Vagina (tissue), 2 donors: ENCODE results near the gene RBP5. TPM values are rescaled to one million over a fixed set of nuclear protein-coding genes. Genes with fewer than 3 reads are reported as not detected.
A peak's percentile ranks its signal among the peaks of the same experiment; 100 is the strongest.

ENCODE experiments used
- DNase-seq, 2 donors: peaks; one replicate each; pipeline ENCODE4 v3.0.0-alpha.2; 2017; ENCODE audit errors: extremely low spot score in 2 of 2
- H3K27ac ChIP-seq: fragments of 200-600 bp; sonication (generic); one replicate; pipeline ENCODE4 v1.5.1; 2019
- H3K27me3 ChIP-seq: fragments of 200-600 bp; sonication (generic); one replicate; pipeline ENCODE4 v1.5.1; 2019
- H3K36me3 ChIP-seq, 2 donors: fragments of 200-600 bp; sonication (generic); one replicate each; pipeline ENCODE4 v1.5.1; 2017 to 2019
- H3K4me1 ChIP-seq: fragments of 200-600 bp; sonication (generic); one replicate; pipeline ENCODE4 v1.5.1; 2019
- H3K4me3 ChIP-seq, 2 donors: fragments of 200-600 bp; sonication (generic); 1 replicate in 1 of 2; 2 replicates in 1 of 2; pipeline ENCODE4 v1.5.1; 2016 to 2019
- H3K9me3 ChIP-seq: fragments of 200-600 bp; sonication (generic); one replicate; pipeline ENCODE4 v1.5.1; 2019
- POLR2A ChIP-seq, 2 donors: fragments of 450-650 bp; IDR thresholded peaks; one replicate each; pipeline ENCODE4 v1.6.1; 2017; ENCODE audit warnings: antibody characterized with exemption in 2 of 2, mild to moderate bottlenecking in 2 of 2, moderate library complexity in 2 of 2
- POLR2AphosphoS5 ChIP-seq, 2 donors: sonication (generic); formaldehyde crosslinking; IDR thresholded peaks; one replicate each; pipeline ENCODE4 v1.9.0; 2017; ENCODE audit warnings: antibody characterized with exemption in 2 of 2, mild to moderate bottlenecking in 2 of 2, low read depth in 1 of 2; ENCODE audit not compliant: insufficient read depth in 1 of 2
- intact Hi-C: fragments of 100-400 bp; cut with DNase I; formaldehyde crosslinking; loops from one replicate; pipeline ENCODE4 v1.15.1; 2023
- total RNA-seq: library from RNA; depleted of rRNA; stranded (reverse); fragments of >200 nt; gene quantifications from one replicate; pipeline ENCODE4 v1.2.3, GENCODE V29; 2016
- TF ChIP-seq, protein P1 (sequence below), 3 experiments: fragments of 450-650 bp in 2 of 3; fragments of 200-600 bp in 1 of 3; sonication (generic) in 1 of 3; IDR thresholded peaks; one replicate each; pipeline ENCODE4 v1.5.1; 2017 to 2019; ENCODE audit warnings: antibody characterized with exemption in 3 of 3, mild to moderate bottlenecking in 2 of 3, moderate library complexity in 2 of 3

The RBP5 gene
- total RNA-seq, 1 donor from 2014 or later: 3.7 TPM

DNA sequence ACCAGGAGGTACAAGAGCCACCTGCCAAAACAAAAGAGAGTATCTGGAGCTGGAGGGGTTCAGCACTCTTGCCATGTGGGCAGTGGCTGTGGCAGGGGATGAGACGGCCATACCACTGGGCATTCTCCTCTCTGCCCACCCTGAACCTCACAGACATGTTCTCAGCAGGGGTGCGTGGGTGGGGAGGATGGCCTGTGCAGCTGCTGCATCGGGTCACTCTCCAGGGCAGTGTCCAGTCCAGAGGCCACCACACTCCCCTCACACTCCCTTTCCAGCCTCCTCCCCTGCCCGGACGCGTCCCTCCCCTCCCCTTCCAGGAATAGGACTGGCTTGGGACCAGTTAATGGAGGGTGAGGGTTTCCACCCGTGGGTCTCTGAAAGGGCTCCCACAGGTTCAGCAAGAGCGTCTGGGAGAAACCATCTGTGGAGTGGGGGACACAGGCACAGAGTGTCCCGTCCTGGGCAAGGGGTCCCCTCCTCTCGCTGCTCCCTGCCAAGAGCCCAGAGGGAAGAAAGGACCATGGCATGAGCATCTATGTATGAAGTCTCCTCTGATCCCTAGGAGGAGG is 36.9 kb downstream of the RBP5 start:
- Histone ChIP-seq H3K27me3 (no peaks in the 10 kb centered on the region), H3K36me3 (peaks cover 0 to 27% of the 10 kb centered on the region in 2 donors), H3K27ac (peak overlapping the region; percentile 94), H3K4me3 (peak overlapping the region; percentile 60 to 68), H3K9me3 (no peaks in the 10 kb centered on the region), H3K4me1 (peaks cover 53% of the 10 kb centered on the region)
- intact Hi-C loops: loop anchor here (1.0 to 5.0 kb wide), 2 partner anchors 31 to 149 kb away; partner anchors contain the start of genes C12orf57, C1S and RNU7-1
- TF ChIP-seq, protein P1, sequence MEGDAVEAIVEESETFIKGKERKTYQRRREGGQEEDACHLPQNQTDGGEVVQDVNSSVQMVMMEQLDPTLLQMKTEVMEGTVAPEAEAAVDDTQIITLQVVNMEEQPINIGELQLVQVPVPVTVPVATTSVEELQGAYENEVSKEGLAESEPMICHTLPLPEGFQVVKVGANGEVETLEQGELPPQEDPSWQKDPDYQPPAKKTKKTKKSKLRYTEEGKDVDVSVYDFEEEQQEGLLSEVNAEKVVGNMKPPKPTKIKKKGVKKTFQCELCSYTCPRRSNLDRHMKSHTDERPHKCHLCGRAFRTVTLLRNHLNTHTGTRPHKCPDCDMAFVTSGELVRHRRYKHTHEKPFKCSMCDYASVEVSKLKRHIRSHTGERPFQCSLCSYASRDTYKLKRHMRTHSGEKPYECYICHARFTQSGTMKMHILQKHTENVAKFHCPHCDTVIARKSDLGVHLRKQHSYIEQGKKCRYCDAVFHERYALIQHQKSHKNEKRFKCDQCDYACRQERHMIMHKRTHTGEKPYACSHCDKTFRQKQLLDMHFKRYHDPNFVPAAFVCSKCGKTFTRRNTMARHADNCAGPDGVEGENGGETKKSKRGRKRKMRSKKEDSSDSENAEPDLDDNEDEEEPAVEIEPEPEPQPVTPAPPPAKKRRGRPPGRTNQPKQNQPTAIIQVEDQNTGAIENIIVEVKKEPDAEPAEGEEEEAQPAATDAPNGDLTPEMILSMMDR (IDR thresholded peaks at IDR 0.05): no peak
- peak in 1 of 2 donors; percentile 8 for TF ChIP-seq POLR2A (IDR thresholded peaks at IDR 0.05)
- no peak for DNase-seq

DNA sequence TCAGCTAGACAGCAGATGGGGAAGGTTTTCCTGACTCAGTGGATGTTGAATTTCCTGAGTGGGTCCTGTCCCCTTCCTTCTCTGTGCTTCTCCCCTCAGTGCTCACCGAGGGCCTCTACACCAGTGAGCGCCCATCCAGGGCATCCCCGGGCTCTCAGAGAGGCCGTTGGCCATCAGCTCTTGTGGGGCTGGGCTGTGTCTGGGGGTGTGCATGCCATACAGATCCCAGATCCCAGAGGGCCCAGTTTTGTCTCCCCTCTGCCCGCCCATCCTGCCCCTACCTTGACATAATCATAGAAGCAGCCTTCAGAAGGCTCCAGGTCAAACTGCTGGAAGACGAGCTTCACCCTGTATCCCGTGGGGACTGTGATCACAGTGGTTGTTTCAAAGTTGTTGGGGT is 37.5 kb downstream of the RBP5 start:
- H3K4me3 ChIP-seq: peak overlapping the region; percentile 60 to 68
- intact Hi-C loops: loop anchor here (5.0 kb wide), 1 partner anchor 149 kb away; the partner anchor contains the start of genes C12orf57 and RNU7-1
- DNase-seq: no peak
- H3K4me1 ChIP-seq: peaks cover 53% of the 10 kb centered on the region
- H3K36me3 ChIP-seq: peaks cover 0 to 28% of the 10 kb centered on the region in 2 donors
- TF ChIP-seq, protein P1 (IDR thresholded peaks at IDR 0.05): no peak
- TF ChIP-seq POLR2AphosphoS5 (IDR thresholded peaks at IDR 0.05; ENCODE audit: insufficient read depth in 1 of 2, low read depth in 1 of 2): no peak
- TF ChIP-seq POLR2A (IDR thresholded peaks at IDR 0.05): no peak
- no peaks in the 10 kb centered on the region for H3K27me3 ChIP-seq
- peak overlapping the region; percentile 94 for H3K27ac ChIP-seq
- no peaks in the 10 kb centered on the region for H3K9me3 ChIP-seq

DNA sequence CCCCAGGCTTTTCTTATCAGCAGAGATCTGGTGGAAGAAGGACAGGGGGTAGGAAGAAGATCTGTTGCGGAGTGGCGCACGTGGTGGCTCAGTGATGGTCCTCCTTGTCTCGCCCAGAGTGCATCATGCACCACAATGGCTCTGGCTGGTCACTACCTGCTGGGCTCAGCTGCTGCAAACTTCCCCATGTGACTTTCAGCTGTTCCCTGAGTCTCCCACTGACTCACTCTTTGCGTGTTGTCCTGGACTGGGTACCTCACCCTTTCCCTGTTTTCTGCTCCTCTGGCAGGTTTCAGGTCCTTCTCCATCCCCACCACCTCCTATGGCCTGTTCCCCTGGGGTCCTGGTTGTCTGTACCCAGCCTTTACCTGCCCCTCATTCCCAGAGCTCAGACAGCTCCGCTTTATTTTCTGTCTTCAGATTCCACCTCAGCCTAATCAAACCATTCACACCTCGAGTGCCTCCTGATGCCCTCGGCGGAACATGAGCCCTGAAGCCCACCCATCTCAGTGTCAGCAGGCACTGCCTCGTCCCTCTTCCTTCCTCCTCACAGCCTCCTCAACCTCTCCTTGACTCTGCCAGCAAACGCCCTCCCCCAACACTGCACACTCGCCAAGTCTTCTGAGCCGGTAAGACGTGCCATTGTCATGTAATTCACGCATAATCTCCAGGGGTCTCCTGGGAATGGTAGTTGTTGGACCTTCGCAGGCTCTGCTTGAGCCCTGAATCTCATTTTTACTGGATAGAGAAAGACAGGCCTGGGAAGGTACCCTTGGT is 38.3 kb downstream of the RBP5 start:
- H3K27ac ChIP-seq: peak overlapping the region; percentile 94
- H3K27me3 ChIP-seq: no peaks in the 10 kb centered on the region
- peaks cover 0 to 36% of the 10 kb centered on the region in 2 donors for H3K36me3 ChIP-seq
- no peaks in the 10 kb centered on the region for H3K9me3 ChIP-seq
- intact Hi-C loops: loop anchor here (5.0 kb wide), 1 partner anchor 148 kb away; the partner anchor contains the start of genes C12orf57 and RNU7-1
- peak overlapping the region; percentile 60 to 68 for H3K4me3 ChIP-seq
- peak in 1 of 2 donors; percentile 41 for TF ChIP-seq POLR2AphosphoS5 (IDR thresholded peaks at IDR 0.05; ENCODE audit: insufficient read depth in 1 of 2, low read depth in 1 of 2)
- TF ChIP-seq, protein P1 (IDR thresholded peaks at IDR 0.05): no peak
- peaks cover 53% of the 10 kb centered on the region for H3K4me1 ChIP-seq
- no peak for DNase-seq

DNA sequence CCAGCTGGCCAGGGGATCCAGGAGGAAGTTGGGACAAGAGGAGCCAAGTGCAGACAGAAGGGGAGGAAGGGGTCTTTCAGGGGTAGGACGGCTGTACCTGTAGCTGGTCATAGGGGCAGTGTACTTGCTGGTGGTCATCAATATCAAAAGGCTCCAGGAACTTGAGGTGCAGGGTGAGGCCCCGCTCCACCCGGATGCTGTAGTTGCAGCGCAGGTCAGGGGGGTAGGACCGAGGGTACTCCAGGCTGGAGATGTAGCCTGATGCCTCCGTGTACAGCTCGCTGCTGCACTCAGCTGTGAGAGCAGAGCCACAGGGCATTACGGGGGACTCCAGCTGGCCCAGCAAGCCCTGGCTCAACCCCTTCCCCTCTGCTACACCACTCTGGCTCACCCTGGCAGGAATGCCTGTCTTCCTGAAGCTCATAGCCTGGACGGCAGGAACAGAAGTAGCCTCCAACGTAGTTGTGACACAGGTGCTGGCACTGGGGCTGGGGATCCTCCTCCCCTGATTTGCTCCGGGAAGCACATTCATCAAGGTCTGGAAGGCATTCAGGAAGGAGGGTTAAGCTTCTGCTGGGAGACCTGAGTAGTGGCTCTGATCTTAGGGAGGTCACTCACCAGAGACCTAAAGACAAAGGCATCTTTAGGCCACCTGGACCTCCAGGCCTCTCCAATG is 39.4 kb downstream of the RBP5 start:
- H3K4me3 ChIP-seq: peak overlapping the region in 1 of 2 donors; percentile 68
- peaks cover 53% of the 10 kb centered on the region for H3K4me1 ChIP-seq
- H3K9me3 ChIP-seq: no peaks in the 10 kb centered on the region
- H3K36me3 ChIP-seq: peaks cover 0 to 45% of the 10 kb centered on the region in 2 donors
- TF ChIP-seq, protein P1 (IDR thresholded peaks at IDR 0.05): no peak
- no peak for TF ChIP-seq POLR2AphosphoS5 (IDR thresholded peaks at IDR 0.05; ENCODE audit: insufficient read depth in 1 of 2, low read depth in 1 of 2)
- TF ChIP-seq POLR2A (IDR thresholded peaks at IDR 0.05): no peak
- no peak for DNase-seq
- H3K27ac ChIP-seq: peak overlapping the region; percentile 94
- no peaks in the 10 kb centered on the region for H3K27me3 ChIP-seq
- intact Hi-C loops: no loop called here
